ENCODE results near the gene HMGN4. TPM values are rescaled to one million over a fixed set of nuclear protein-coding genes. Genes with fewer than 3 reads are reported as not detected.

HMGN4 gene
- polyA plus RNA-seq, 1 experiment, result 41.4 TPM

- Histone ChIP-seq H3K4me3 (ENCODE audit: low read depth, low read length) (no peak overlapping the region), H3K36me3 (ENCODE audit: control insufficient read depth, insufficient read depth, low read length) (no peaks in the 10 kb centered on the region), H3K27me3 (ENCODE audit: control insufficient read depth, insufficient read depth, low read length) (no peaks in the 10 kb centered on the region)
- ChIA-PET POLR2A (no interaction called here), CTCF (interaction anchor here (0.7 to 0.9 kb wide), 2 partner anchors 34 to 193 kb away, joined by 3 to 4 read pairs; no protein-coding TSS in a partner anchor)
- DNase-seq (ENCODE audit: low read depth), result no peak
- no peak for TF ChIP-seq CTCF (IDR thresholded peaks at IDR 0.05; ENCODE audit: insufficient read depth, low read depth, low read length)
These were observed 3.3 kb upstream of the HMGN4 start for GRCh38 chr6:26534681-26535465.

- TF ChIP-seq CTCF (IDR thresholded peaks at IDR 0.05; ENCODE audit: insufficient read depth, low read depth, low read length), result no peak
- DNase-seq (ENCODE audit: low read depth), result no peak
- no peaks in the 10 kb centered on the region for H3K27me3 ChIP-seq (ENCODE audit: control insufficient read depth, insufficient read depth, low read length)
- POLR2A ChIA-PET, result interaction anchor here (0.7 kb wide), 1 partner anchor 214 kb away, joined by 7 read pairs; no protein-coding TSS in a partner anchor
- peak overlapping the region; percentile 83 for H3K4me3 ChIP-seq (ENCODE audit: low read depth, low read length)
- CTCF ChIA-PET, result interaction anchor here (1.0 to 1.7 kb wide), 2 partner anchors 195 to 938 kb away, joined by 3 to 9 read pairs; no protein-coding TSS in a partner anchor
- no peaks in the 10 kb centered on the region for H3K36me3 ChIP-seq (ENCODE audit: control insufficient read depth, insufficient read depth, low read length)
These were observed 1.5 kb upstream of the HMGN4 start for GRCh38 chr6:26536571-26537159.

- CTCF ChIA-PET, result interaction anchor here (0.9 to 1.7 kb wide), 6 partner anchors 18 to 937 kb away, joined by 3 to 9 read pairs (median 3); no protein-coding TSS in a partner anchor
- peak overlapping the region; percentile 83 for H3K4me3 ChIP-seq (ENCODE audit: low read depth, low read length)
- TF ChIP-seq CTCF (IDR thresholded peaks at IDR 0.05; ENCODE audit: insufficient read depth, low read depth, low read length), result no peak
- DNase-seq (ENCODE audit: low read depth), result peak; percentile 74
- POLR2A ChIA-PET, result interaction anchor here (0.6 to 1.0 kb wide), 3 partner anchors 17 to 215 kb away, joined by 3 to 9 read pairs (median 7); no protein-coding TSS in a partner anchor
- H3K36me3 ChIP-seq (ENCODE audit: control insufficient read depth, insufficient read depth, low read length), result no peaks in the 10 kb centered on the region
- no peaks in the 10 kb centered on the region for H3K27me3 ChIP-seq (ENCODE audit: control insufficient read depth, insufficient read depth, low read length)
These were observed 863 bp upstream of the HMGN4 start for GRCh38 chr6:26537160-26537845.

GRCh38 chr6:26538572-26538902, 371 bp downstream of the HMGN4 start:
- Histone ChIP-seq H3K36me3 (ENCODE audit: control insufficient read depth, insufficient read depth, low read length) (no peaks in the 10 kb centered on the region; the same call in 1 of the 2 replicates), H3K4me3 (ENCODE audit: low read depth, low read length) (peak overlapping the region; percentile 83), H3K27me3 (ENCODE audit: control insufficient read depth, insufficient read depth, low read length) (no peaks in the 10 kb centered on the region)
- ChIA-PET CTCF (interaction anchor here (1.3 kb wide), 1 partner anchor 17 kb away, joined by 3 read pairs; no protein-coding TSS in a partner anchor), POLR2A (no interaction called here)
- no peak for DNase-seq (ENCODE audit: low read depth)
- no peak for TF ChIP-seq CTCF (IDR thresholded peaks at IDR 0.05; ENCODE audit: insufficient read depth, low read depth, low read length)
